ENCODE results near the gene POR. TPM values are rescaled to one million over a fixed set of nuclear protein-coding genes. Genes with fewer than 3 reads are reported as not detected.

Gene POR
- total RNA-seq (1,000 to 10,000 TPM in 1 of 9 donors, 100 to 1,000 TPM in 8; 268 to 1,301 (median 582) TPM), polyA plus RNA-seq (100 to 1,000 TPM; 442 to 981 (median 731) TPM)
- long read RNA-seq, donor 1, transcript POR-218 (16 exons, 2,522 nt): major isoform, 46 of 314 reads
- long read RNA-seq, donor 1, transcript POR-222 (4 exons, 1,028 nt): minor isoform, 24 of 314 reads
- long read RNA-seq, donor 1, partial matches to known transcripts: 242 of 314 reads
- long read RNA-seq, donor 1, other reads (novel, unspliced or antisense): 0 of 314 reads
- long read RNA-seq, donor 2, transcript POR-222 (4 exons, 1,028 nt): minor isoform, 14 of 210 reads
- long read RNA-seq, donor 2, transcript POR-218 (16 exons, 2,522 nt): major isoform, 42 of 210 reads
- long read RNA-seq, donor 2, partial matches to known transcripts: 150 of 210 reads
- long read RNA-seq, donor 2, other reads (novel, unspliced or antisense): 0 of 210 reads
- long read RNA-seq, donor 3, transcript POR-222 (4 exons, 1,028 nt): minor isoform, 26 of 229 reads
- long read RNA-seq, donor 3, transcript POR-218 (16 exons, 2,522 nt): major isoform, 36 of 229 reads
- long read RNA-seq, donor 3, partial matches to known transcripts: 123 of 229 reads
- long read RNA-seq, donor 3, other reads (novel, unspliced or antisense): 42 of 229 reads
- long read RNA-seq, donor 4, transcript POR-218 (16 exons, 2,522 nt): major isoform, 52 of 139 reads
- long read RNA-seq, donor 4, transcript POR-222 (4 exons, 1,028 nt): minor isoform, 28 of 139 reads
- long read RNA-seq, donor 4, partial matches to known transcripts: 51 of 139 reads
- long read RNA-seq, donor 4, other reads (novel, unspliced or antisense): 4 of 139 reads
- long read RNA-seq, donor 5, transcript POR-201 (15 exons, 2,532 nt): minor isoform, 12 of 1,360 reads
- long read RNA-seq, donor 5, transcript POR-218 (16 exons, 2,522 nt): major isoform, 816 of 1,360 reads
- long read RNA-seq, donor 5, transcript POR-222 (4 exons, 1,028 nt): minor isoform, 36 of 1,360 reads
- long read RNA-seq, donor 5, partial matches to known transcripts: 398 of 1,360 reads
- long read RNA-seq, donor 5, other reads (novel, unspliced or antisense): 97 of 1,360 reads
- long read RNA-seq, donor 6, transcript POR-222 (4 exons, 1,028 nt): minor isoform, 8 of 78 reads
- long read RNA-seq, donor 6, transcript POR-218 (16 exons, 2,522 nt): major isoform, 21 of 78 reads
- long read RNA-seq, donor 6, partial matches to known transcripts: 37 of 78 reads
- long read RNA-seq, donor 6, other reads (novel, unspliced or antisense): 10 of 78 reads
- long read RNA-seq, donor 7, transcript POR-218 (16 exons, 2,522 nt): major isoform, 20 of 116 reads
- long read RNA-seq, donor 7, transcript POR-222 (4 exons, 1,028 nt): minor isoform, 7 of 116 reads
- long read RNA-seq, donor 7, partial matches to known transcripts: 87 of 116 reads
- long read RNA-seq, donor 7, other reads (novel, unspliced or antisense): 0 of 116 reads
- long read RNA-seq, donor 8, transcript POR-218 (16 exons, 2,522 nt): major isoform, 86 of 637 reads
- long read RNA-seq, donor 8, transcript POR-222 (4 exons, 1,028 nt): minor isoform, 31 of 637 reads
- long read RNA-seq, donor 8, partial matches to known transcripts: 499 of 637 reads
- long read RNA-seq, donor 8, other reads (novel, unspliced or antisense): 14 of 637 reads
- long read RNA-seq, donor 9, transcript POR-222 (4 exons, 1,028 nt): minor isoform, 15 of 97 reads
- long read RNA-seq, donor 9, transcript POR-218 (16 exons, 2,522 nt): major isoform, 33 of 97 reads
- long read RNA-seq, donor 9, partial matches to known transcripts: 46 of 97 reads
- long read RNA-seq, donor 9, other reads (novel, unspliced or antisense): 0 of 97 reads
- long read RNA-seq, donor 10, transcript POR-222 (4 exons, 1,028 nt): minor isoform, 8 of 257 reads
- long read RNA-seq, donor 10, transcript POR-218 (16 exons, 2,522 nt): major isoform, 19 of 257 reads
- long read RNA-seq, donor 10, partial matches to known transcripts: 183 of 257 reads
- long read RNA-seq, donor 10, other reads (novel, unspliced or antisense): 46 of 257 reads

DNA sequence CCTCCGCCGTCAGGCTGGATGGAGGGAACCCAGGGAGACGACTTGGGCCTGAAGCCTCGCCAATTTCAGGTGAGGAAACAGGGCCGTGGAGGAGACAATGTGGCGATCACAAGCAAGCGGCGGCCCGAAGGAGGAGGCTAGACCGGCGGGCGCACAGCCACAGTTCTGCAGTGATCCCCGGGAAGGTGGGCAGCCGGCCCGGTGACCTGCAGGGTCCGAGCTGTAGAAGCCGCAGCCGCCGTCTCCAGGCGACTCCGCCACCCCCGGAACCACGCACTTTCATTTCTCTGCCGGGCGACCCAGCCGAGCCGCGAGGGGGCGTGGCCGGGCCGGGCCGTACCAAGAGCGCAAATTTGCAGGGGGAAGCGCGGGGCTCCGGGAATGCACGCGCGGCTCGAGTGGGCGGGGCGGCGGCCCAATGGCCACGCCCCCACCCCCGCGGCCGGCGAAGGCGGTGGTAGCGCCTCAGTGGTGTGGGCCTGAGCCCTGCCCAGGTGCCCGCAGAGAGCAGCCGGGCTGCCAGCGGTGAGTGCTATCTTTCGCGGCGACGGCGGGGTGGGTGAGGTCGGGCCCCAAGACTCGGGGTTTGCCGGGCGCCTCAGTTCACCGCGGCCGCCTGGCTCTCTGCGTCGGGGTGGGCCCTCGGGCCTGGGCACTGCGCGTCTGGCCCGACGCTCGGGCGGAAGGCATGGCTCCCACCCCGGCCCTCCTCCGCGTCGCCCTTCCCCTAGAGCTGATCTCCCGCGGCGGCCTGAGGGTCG lies at the start of gene POR:
Gene POR (plus strand): TSS at position 501 of the 761 bp plus-strand sequence. CDS start 38,847 bp downstream, outside the sequence.
- peak within 1 kb of the TSS; percentile 86 to 97 (median 94) for H3K27ac ChIP-seq
- peaks cover 24 to 46% of the 10 kb centered on the region in 2 donors for H3K4me1 ChIP-seq (replicated peaks in 1 of 2)
- 0% methylated on average over 35 to 82 of the region's 82 CpGs; no CpG with 5 or more reads in 1 of the 4 donors for WGBS, 4 donors
- TF ChIP-seq, protein P1, sequence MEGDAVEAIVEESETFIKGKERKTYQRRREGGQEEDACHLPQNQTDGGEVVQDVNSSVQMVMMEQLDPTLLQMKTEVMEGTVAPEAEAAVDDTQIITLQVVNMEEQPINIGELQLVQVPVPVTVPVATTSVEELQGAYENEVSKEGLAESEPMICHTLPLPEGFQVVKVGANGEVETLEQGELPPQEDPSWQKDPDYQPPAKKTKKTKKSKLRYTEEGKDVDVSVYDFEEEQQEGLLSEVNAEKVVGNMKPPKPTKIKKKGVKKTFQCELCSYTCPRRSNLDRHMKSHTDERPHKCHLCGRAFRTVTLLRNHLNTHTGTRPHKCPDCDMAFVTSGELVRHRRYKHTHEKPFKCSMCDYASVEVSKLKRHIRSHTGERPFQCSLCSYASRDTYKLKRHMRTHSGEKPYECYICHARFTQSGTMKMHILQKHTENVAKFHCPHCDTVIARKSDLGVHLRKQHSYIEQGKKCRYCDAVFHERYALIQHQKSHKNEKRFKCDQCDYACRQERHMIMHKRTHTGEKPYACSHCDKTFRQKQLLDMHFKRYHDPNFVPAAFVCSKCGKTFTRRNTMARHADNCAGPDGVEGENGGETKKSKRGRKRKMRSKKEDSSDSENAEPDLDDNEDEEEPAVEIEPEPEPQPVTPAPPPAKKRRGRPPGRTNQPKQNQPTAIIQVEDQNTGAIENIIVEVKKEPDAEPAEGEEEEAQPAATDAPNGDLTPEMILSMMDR (IDR thresholded peaks at IDR 0.05): peak in 1 of 6 experiments; percentile 46
- TF ChIP-seq POLR2A (IDR thresholded peaks at IDR 0.05): peak; percentile 99 to 100
- peak within 1 kb of the TSS in 3 of 4 donors; percentile 80 to 88 (median 84) for H3K4me3 ChIP-seq
- no peaks in the 10 kb centered on the region for H3K27me3 ChIP-seq
- no peaks in the 10 kb centered on the region for H3K9me3 ChIP-seq (replicated peaks in 1 of 3)
- H3K36me3 ChIP-seq (replicated peaks in 1 of 2): no peaks in the 10 kb centered on the region
- peak; percentile 94 to 98 (median 96) for DNase-seq
- intact Hi-C loops (cut with DNase I): loop anchor here (5.0 to 10.0 kb wide), 2 partner anchors 72 to 80 kb away; partner anchors contain the start of gene TMEM120A (in 1 of the 2)

DNA sequence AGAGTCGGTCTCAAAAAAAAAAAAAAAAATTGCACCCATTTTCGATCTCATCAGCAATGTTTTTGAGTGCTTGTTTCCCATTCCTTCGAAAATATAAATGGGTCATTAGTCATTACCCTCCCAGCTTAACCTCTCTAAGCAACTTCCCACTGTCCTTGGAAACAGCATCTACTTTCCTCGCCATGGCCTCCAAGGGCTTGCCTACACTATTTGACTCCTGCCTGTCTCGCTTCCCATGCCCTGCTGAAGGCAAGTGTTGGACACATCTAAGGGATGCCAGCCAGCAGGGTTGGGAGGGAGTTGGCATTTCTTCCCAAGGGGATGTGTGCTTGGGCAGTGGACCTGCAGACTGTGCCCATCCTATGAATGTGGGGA lies 48.9 kb upstream of the POR start:
- no peaks in the 10 kb centered on the region for H3K27me3 ChIP-seq
- intact Hi-C loops (cut with DNase I): loop anchor here in 1 of 2 donors (2.0 kb wide), 1 partner anchor 155 kb away; no protein-coding TSS in a partner anchor
- no peak for TF ChIP-seq POLR2A (IDR thresholded peaks at IDR 0.05)
- TF ChIP-seq, protein P1 (IDR thresholded peaks at IDR 0.05): no peak
- 15 to 30% (median 25%) methylated on average over 5 of the region's 5 CpGs for WGBS, 4 donors
- no peak overlapping the region for H3K4me3 ChIP-seq
- H3K36me3 ChIP-seq (replicated peaks in 1 of 2): no peaks in the 10 kb centered on the region
- H3K9me3 ChIP-seq (replicated peaks in 1 of 3): no peaks in the 10 kb centered on the region
- DNase-seq: peak in 4 of 7 donors; percentile 36 to 52 (median 52)
- H3K4me1 ChIP-seq (replicated peaks in 1 of 2): peaks cover 0 to 13% of the 10 kb centered on the region in 2 donors
- H3K27ac ChIP-seq: peak overlapping the region in 2 of 5 donors; percentile 28 to 61

Data from adrenal gland (tissue), 19 donors.